H1 (cell line): ENCODE measurements around the gene ZNF415.

Experiments
- CBX5 ChIP-seq: fragments of 300-800, 300-1000 bp; sonication (generic); IDR thresholded peaks from 2 replicates; pipeline ENCODE4 v1.7.1; 2016; ENCODE audit warnings: antibody characterized with exemption, low read length, low read depth
- EZH2 ChIP-seq: fragments of 200-600 bp; sonication (generic); IDR thresholded peaks from 2 replicates; pipeline ENCODE4 v1.7.1; 2012; ENCODE audit warnings: low read depth, mild to moderate bottlenecking, moderate library complexity, low read length, inconsistent platforms; ENCODE audit not compliant: severe bottlenecking
- GABPA ChIP-seq: IDR thresholded peaks from 2 replicates; pipeline ENCODE4 v1.6.1; 2011; ENCODE audit warnings: mild to moderate bottlenecking, low read length, moderate library complexity, borderline replicate concordance; ENCODE audit not compliant: insufficient read depth
- HDAC6 ChIP-seq: IDR thresholded peaks from one replicate; pipeline ENCODE4 v1.7.1; 2012; ENCODE audit warnings: low read depth, mild to moderate bottlenecking, inconsistent platforms, low read length, moderate library complexity
- NANOG ChIP-seq: IDR thresholded peaks from 2 replicates; pipeline ENCODE4 v1.6.1; 2011; ENCODE audit warnings: low read length, low read depth, mild to moderate bottlenecking, inconsistent platforms; ENCODE audit not compliant: insufficient read depth, poor library complexity, severe bottlenecking
- POLR2A ChIP-seq, 2 experiments: IDR thresholded peaks; 1 replicate in 1 of 2; 2 replicates in 1 of 2; pipeline ENCODE4 v1.6.1; 2011; ENCODE audit warnings: low read depth in 2 of 2, low read length in 2 of 2, mild to moderate bottlenecking in 2 of 2; ENCODE audit errors: control extremely low read depth in 1 of 2
- TF ChIP-seq, protein P1 (sequence below): IDR thresholded peaks from 2 replicates; pipeline ENCODE4 v1.6.1; 2012; ENCODE audit warnings: low read length, inconsistent platforms
- TF ChIP-seq, protein P2 (sequence below), 3 experiments: IDR thresholded peaks; 1 replicate in 2 of 3; 2 replicates in 1 of 3; pipeline versions ENCODE4 v1.5.1 to v1.6.1; 2011; ENCODE audit warnings: low read length in 3 of 3, mild to moderate bottlenecking in 3 of 3, inconsistent platforms in 2 of 3, low read depth in 1 of 3, moderate library complexity in 1 of 3; ENCODE audit not compliant: insufficient read depth in 1 of 3; ENCODE audit errors: control extremely low read depth in 1 of 3
- TF ChIP-seq, protein P3 (sequence below): IDR thresholded peaks from 2 replicates; pipeline ENCODE4 v1.6.1; 2011; ENCODE audit warnings: low read length, improper control_type of control experiment

DNA sequence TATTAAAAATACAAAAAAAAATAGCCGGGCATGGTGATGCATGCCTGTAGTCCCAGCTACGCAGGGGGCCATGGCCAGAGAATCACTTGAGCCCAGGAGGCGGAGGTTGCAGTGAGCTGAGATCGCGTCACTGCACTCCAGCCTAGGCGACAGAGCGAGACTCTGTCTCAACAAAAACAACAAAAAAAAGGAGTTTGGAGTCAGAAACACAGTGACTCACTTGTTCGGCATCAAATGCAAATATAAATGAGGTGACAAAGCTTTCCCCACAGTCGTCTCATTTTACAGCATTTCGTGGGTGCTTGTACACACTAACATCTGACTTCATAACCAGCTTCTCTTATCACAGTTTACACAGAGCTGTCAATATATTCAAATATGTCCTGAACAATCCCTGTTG lies 49.5 kb upstream of the ZNF415 start:
- TF ChIP-seq POLR2A (IDR thresholded peaks at IDR 0.05; ENCODE audit: control extremely low read depth in 1 of 2, low read depth in 2 of 2, low read length in 2 of 2) (no peak), EZH2 (no peak), CBX5 (no peak), GABPA (no peak), HDAC6 (no peak), NANOG (no peak)
- TF ChIP-seq, protein P1, sequence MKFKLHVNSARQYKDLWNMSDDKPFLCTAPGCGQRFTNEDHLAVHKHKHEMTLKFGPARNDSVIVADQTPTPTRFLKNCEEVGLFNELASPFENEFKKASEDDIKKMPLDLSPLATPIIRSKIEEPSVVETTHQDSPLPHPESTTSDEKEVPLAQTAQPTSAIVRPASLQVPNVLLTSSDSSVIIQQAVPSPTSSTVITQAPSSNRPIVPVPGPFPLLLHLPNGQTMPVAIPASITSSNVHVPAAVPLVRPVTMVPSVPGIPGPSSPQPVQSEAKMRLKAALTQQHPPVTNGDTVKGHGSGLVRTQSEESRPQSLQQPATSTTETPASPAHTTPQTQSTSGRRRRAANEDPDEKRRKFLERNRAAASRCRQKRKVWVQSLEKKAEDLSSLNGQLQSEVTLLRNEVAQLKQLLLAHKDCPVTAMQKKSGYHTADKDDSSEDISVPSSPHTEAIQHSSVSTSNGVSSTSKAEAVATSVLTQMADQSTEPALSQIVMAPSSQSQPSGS = no peak
- TF ChIP-seq, protein P2, sequence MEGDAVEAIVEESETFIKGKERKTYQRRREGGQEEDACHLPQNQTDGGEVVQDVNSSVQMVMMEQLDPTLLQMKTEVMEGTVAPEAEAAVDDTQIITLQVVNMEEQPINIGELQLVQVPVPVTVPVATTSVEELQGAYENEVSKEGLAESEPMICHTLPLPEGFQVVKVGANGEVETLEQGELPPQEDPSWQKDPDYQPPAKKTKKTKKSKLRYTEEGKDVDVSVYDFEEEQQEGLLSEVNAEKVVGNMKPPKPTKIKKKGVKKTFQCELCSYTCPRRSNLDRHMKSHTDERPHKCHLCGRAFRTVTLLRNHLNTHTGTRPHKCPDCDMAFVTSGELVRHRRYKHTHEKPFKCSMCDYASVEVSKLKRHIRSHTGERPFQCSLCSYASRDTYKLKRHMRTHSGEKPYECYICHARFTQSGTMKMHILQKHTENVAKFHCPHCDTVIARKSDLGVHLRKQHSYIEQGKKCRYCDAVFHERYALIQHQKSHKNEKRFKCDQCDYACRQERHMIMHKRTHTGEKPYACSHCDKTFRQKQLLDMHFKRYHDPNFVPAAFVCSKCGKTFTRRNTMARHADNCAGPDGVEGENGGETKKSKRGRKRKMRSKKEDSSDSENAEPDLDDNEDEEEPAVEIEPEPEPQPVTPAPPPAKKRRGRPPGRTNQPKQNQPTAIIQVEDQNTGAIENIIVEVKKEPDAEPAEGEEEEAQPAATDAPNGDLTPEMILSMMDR (IDR thresholded peaks at IDR 0.05; ENCODE audit: control extremely low read depth in 1 of 3, insufficient read depth in 1 of 3, low read depth in 1 of 3, low read length in 3 of 3) = no peak
- TF ChIP-seq, protein P3, sequence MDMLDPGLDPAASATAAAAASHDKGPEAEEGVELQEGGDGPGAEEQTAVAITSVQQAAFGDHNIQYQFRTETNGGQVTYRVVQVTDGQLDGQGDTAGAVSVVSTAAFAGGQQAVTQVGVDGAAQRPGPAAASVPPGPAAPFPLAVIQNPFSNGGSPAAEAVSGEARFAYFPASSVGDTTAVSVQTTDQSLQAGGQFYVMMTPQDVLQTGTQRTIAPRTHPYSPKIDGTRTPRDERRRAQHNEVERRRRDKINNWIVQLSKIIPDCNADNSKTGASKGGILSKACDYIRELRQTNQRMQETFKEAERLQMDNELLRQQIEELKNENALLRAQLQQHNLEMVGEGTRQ = no peak
